Esophagus squamous epithelium (tissue), 5 donors: ENCODE results near the gene CCR5. TPM values are rescaled to one million over a fixed set of nuclear protein-coding genes. Genes with fewer than 3 reads are reported as not detected.
"Not testable (repeated sequence)": the region's sequence is repeated elsewhere in the genome, so short reads cannot be mapped to it uniquely, and the experiment has no call there.

Experiments
- DNase-seq: peaks from one replicate; lab custom pipeline; 2025; lab: John Stamatoyannopoulos, UW
- H3K27ac ChIP-seq, 4 donors: fragments of 200-600 bp; sonication (generic); one replicate each; pipeline ENCODE4 v1.5.1; 2016 to 2019; ENCODE audit warnings: mild to moderate bottlenecking in 1 of 4
- H3K27me3 ChIP-seq, 4 donors: fragments of 200-600 bp; sonication (generic); 1 replicate in 3 of 4; 2 replicates in 1 of 4; pipeline versions ENCODE4 v1.5.1 to v1.6.0; 2017 to 2021; ENCODE audit warnings: antibody characterized with exemption in 1 of 4
- H3K36me3 ChIP-seq, 3 donors: fragments of 200-600 bp; sonication (generic); one replicate each; pipeline ENCODE4 v1.5.1; 2016 to 2019
- H3K4me1 ChIP-seq, 3 donors: fragments of 200-600 bp; sonication (generic); one replicate each; pipeline ENCODE4 v1.5.1; 2017 to 2019
- H3K4me3 ChIP-seq, 4 donors: fragments of 200-600 bp; sonication (generic); 1 replicate in 3 of 4; 2 replicates in 1 of 4; pipeline ENCODE4 v1.5.1; 2016 to 2019; ENCODE audit warnings: mild to moderate bottlenecking in 2 of 4, moderate library complexity in 1 of 4
- H3K9me3 ChIP-seq, 3 donors: fragments of 200-600 bp; sonication (generic); one replicate each; pipeline ENCODE4 v1.5.1; 2016 to 2019
- POLR2A ChIP-seq, 4 donors: fragments of 450-650 bp; IDR thresholded peaks; one replicate each; pipeline ENCODE4 v1.6.1; 2017; ENCODE audit warnings: antibody characterized with exemption in 4 of 4, mild to moderate bottlenecking in 4 of 4, moderate library complexity in 3 of 4
- WGBS, 2 donors: methylation state at CpG; one replicate each; pipeline ENCODE4 v1.1.5; 2018; 5-methylcytosine and 5-hydroxymethylcytosine counted together
- intact Hi-C: fragments of 100-400 bp; cut with DNase I; formaldehyde crosslinking; loops from one replicate; pipeline ENCODE4 v1.15.0; 2022
- total RNA-seq, 4 donors: library from RNA; depleted of rRNA; stranded (reverse); fragments of >200 nt; gene quantifications; one replicate each; pipeline ENCODE4 v1.1.0, GENCODE V29; 2016
- TF ChIP-seq, protein P1 (sequence below), 6 experiments: fragments of 450-650 bp in 4 of 6; fragments of 200-600 bp in 2 of 6; sonication (generic) in 2 of 6; IDR thresholded peaks; one replicate each; pipeline ENCODE4 v1.5.1; 2016 to 2019; ENCODE audit warnings: antibody characterized with exemption in 6 of 6, mild to moderate bottlenecking in 4 of 6, moderate library complexity in 4 of 6
- donor health status: DM: yes; HTN: yes; CAD: no.

Gene CCR5
- total RNA-seq, 4 donors from 2014 or later: 0.61 to 2.5 (median 0.93) TPM

DNA sequence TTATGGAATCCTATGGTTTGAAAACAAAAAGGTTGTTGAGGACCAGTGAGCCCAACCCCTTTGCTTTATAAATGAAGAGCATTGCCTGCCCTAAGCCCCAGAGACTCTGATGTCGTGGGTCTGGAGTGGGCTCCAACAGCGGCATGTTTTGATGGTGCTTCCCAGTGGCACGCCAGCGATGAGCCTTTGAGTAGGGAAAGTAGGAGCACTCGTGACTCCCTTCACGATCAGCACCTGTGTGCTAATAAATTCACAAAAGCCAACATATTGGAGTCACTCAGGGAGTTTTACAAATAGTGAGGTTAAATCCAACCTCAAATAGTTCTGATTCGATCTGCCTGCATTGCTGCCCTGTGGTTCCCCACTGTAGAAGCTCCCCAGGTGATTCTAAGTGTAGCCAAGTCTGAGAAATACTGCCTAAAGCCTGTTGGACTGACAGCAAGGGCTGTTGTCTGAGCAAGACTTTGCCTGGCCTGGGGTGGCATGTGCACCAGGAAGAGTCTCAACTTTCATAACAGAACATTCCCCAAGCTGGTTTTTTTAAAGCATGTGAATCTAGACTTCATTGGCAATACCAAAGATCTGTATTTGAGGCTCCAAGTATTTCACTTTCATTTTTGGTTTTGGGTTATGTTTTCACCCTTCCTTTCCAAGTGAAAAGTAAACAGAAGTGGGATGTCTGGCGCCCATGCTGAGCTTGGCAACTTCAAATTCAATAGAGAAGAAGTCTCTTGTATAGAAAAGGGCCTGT, 9.9 kb downstream of the CCR5 start:
- Histone ChIP-seq H3K27me3 (no peaks in the 10 kb centered on the region), H3K27ac (peak overlapping the region; percentile 9 to 54 (median 40)), H3K4me1 (peaks cover 6 to 44% (median 7%) of the 10 kb centered on the region in 3 donors), H3K9me3 (no peaks in the 10 kb centered on the region), H3K4me3 (no peak overlapping the region), H3K36me3 (no peaks in the 10 kb centered on the region)
- TF ChIP-seq, protein P1, sequence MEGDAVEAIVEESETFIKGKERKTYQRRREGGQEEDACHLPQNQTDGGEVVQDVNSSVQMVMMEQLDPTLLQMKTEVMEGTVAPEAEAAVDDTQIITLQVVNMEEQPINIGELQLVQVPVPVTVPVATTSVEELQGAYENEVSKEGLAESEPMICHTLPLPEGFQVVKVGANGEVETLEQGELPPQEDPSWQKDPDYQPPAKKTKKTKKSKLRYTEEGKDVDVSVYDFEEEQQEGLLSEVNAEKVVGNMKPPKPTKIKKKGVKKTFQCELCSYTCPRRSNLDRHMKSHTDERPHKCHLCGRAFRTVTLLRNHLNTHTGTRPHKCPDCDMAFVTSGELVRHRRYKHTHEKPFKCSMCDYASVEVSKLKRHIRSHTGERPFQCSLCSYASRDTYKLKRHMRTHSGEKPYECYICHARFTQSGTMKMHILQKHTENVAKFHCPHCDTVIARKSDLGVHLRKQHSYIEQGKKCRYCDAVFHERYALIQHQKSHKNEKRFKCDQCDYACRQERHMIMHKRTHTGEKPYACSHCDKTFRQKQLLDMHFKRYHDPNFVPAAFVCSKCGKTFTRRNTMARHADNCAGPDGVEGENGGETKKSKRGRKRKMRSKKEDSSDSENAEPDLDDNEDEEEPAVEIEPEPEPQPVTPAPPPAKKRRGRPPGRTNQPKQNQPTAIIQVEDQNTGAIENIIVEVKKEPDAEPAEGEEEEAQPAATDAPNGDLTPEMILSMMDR (IDR thresholded peaks at IDR 0.05): no peak
- TF ChIP-seq POLR2A (IDR thresholded peaks at IDR 0.05): no peak
- intact Hi-C loops: no loop called here
- WGBS, 2 donors: 50 to 58% methylated on average over 7 to 8 of the region's 8 CpGs
- no peak for DNase-seq

DNA sequence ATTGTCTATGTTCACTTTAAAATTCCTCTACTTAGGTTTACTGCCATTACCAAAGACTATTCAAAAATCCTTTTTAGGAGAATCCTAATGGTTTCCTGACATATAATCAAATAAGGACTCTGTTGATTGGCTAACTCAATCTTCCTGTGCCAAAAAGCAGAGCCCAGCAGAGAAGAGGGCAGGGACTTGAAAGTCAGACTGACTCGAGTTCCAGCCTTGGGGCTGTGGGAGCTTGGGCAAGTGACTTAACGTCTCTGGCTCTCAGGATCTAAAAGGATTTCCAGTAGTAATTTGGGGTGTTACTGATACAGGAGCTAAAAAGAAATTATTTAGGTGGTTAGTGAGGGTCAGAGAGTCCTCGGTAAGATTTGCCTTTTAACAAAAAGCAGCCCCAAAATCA, 10.9 kb downstream of the CCR5 start:
- no peaks in the 10 kb centered on the region for H3K36me3 ChIP-seq
- no peak overlapping the region for H3K4me3 ChIP-seq
- DNase-seq: no peak
- H3K27ac ChIP-seq: no peak overlapping the region
- intact Hi-C loops: no loop called here
- H3K27me3 ChIP-seq: no peaks in the 10 kb centered on the region
- 37 to 47% methylated on average over 3 of the region's 3 CpGs for WGBS, 2 donors
- peaks cover 7 to 54% (median 10%) of the 10 kb centered on the region in 3 donors for H3K4me1 ChIP-seq
- TF ChIP-seq, protein P1 (IDR thresholded peaks at IDR 0.05): no peak
- TF ChIP-seq POLR2A (IDR thresholded peaks at IDR 0.05): no peak
- no peaks in the 10 kb centered on the region for H3K9me3 ChIP-seq

DNA sequence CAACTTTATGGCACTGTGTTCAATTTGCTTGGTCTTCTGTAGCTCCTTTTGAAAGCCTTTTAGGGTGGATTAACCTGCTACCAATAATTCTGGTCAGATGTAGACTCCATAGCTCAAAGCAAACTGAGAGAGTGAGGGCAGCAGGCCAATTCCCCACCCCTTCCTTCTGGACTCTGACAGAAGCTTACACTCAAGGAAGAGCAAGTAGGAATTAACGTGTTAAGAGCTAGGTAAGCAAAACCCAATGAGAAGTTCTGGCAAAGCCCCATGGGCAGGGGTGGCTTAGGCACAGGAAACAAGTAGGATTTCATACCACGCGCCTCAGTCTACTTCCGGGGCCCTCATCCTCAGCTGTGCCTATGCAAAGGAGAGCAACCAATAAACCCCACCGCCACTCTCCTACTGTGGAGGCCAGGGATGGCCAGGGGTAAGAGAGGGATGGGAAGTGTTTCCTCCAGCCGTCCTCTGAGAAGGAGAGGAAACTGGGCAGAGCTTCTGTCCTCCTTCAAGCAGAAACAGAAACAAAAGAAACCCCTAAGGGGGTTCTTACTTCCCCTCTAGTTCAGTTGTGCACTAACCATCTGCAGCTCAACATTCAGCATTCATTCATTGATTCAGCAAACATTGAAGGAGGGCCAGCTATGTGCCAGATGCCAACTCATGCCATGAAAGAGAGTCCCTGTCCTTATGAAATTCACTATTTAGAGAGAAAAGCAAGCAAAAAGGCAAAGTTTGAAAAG, 12.6 kb downstream of the CCR5 start:
- WGBS, 2 donors: 41 to 50% methylated on average over 6 of the region's 6 CpGs
- TF ChIP-seq, protein P1 (IDR thresholded peaks at IDR 0.05): no peak
- no peak for TF ChIP-seq POLR2A (IDR thresholded peaks at IDR 0.05)
- H3K4me1 ChIP-seq: peaks cover 7 to 54% (median 10%) of the 10 kb centered on the region in 3 donors
- H3K4me3 ChIP-seq: no peak overlapping the region
- intact Hi-C loops: no loop called here
- H3K36me3 ChIP-seq: no peaks in the 10 kb centered on the region
- no peaks in the 10 kb centered on the region for H3K9me3 ChIP-seq
- no peaks in the 10 kb centered on the region for H3K27me3 ChIP-seq
- no peak overlapping the region for H3K27ac ChIP-seq
- DNase-seq: no peak

DNA sequence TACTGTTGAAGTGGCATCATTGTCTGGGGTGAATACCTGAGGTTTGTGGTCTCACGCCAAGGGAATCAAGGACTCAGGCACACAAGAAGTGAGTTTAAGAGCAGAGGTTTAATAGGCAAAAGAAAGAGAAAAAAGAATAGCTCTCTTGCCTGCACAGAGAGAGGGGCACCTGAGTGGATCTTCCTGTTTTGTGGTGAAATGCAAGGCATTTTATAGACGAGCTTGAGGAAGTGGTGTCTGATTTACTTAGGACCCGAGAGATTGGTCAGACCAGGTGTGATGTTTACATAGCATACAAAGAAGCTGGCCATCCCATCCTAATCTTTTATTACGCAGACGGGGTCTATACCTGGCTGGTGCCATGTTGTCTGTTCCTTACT, 13.2 kb downstream of the CCR5 start:
- Histone ChIP-seq H3K27me3 (no peaks in the 10 kb centered on the region), H3K4me3 (no peak overlapping the region), H3K4me1 (peaks cover 7 to 49% (median 10%) of the 10 kb centered on the region in 3 donors), H3K9me3 (no peaks in the 10 kb centered on the region), H3K36me3 (no peaks in the 10 kb centered on the region), H3K27ac (no peak overlapping the region)
- no peak for DNase-seq
- intact Hi-C loops: no loop called here
- TF ChIP-seq POLR2A (IDR thresholded peaks at IDR 0.05): no peak
- TF ChIP-seq, protein P1 (IDR thresholded peaks at IDR 0.05): no peak
- WGBS, 2 donors: 57 to 64% methylated on average over 5 of the region's 5 CpGs

DNA sequence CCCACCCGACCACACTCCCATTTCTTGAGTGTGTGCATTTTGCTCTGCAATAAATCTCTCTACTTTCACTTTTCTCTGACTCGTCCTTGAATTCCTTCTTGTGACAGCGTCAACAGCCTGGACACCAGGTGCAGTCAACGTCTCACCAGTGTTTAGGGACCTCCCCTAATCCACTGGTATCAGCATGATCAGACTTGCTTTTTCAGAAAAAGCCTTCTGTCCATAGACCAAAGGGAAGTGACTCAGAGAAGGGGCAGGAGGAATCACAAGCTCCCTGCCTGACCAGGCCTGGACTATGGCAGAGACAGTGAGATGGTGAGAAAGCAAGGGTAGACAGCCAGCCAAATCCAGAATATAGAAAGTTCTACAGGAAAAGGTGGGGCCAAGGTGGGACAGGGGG, 15.5 kb downstream of the CCR5 start:
- TF ChIP-seq POLR2A (IDR thresholded peaks at IDR 0.05): no peak
- TF ChIP-seq, protein P1 (IDR thresholded peaks at IDR 0.05): no peak
- no peaks in the 10 kb centered on the region for H3K9me3 ChIP-seq
- intact Hi-C loops: no loop called here
- no peaks in the 10 kb centered on the region for H3K36me3 ChIP-seq
- DNase-seq: no peak
- WGBS, 2 donors: 20 to 35% methylated on average over 2 to 4 of the region's 4 CpGs
- no peaks in the 10 kb centered on the region for H3K27me3 ChIP-seq
- H3K4me3 ChIP-seq: no peak overlapping the region
- H3K27ac ChIP-seq: peak overlapping the region in 1 of 4 donors; percentile 12
- peaks cover 0 to 33% (median 10%) of the 10 kb centered on the region in 3 donors for H3K4me1 ChIP-seq

DNA sequence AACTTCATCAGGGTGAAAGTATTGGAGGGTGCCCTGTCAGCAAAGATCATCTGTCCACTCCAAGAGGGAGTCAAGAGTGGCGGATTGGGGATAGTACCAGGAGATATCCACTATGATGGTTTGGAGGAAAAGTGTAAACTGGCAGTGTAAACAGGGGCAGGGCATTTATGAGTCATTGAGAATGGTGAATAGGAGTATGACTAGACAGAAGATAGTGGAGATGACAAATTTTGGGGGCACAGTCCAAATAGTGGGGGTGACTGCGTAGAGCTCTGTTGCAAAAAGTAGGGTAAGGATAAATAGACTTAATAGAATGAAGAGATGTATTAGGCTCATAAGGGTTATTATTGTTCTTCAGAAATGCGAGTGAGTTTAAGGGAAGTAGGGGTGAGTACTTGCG, 18.1 kb downstream of the CCR5 start:
- 83 to 94% methylated on average over 4 of the region's 4 CpGs for WGBS, 2 donors
- H3K27me3 ChIP-seq, H3K36me3 ChIP-seq, H3K9me3 ChIP-seq, intact Hi-C loops, H3K27ac ChIP-seq, H3K4me3 ChIP-seq, DNase-seq: not testable (repeated sequence)
- H3K4me1 ChIP-seq: peaks cover 0 to 12% (median 5%) of the 10 kb centered on the region in 3 donors
